ENCODE measurements around the gene TEX29. TPM values are rescaled to one million over a fixed set of nuclear protein-coding genes. Genes with fewer than 3 reads are reported as not detected.

Gene TEX29
- total RNA-seq, 1 experiment from 2014 or later: not detected

DNA sequence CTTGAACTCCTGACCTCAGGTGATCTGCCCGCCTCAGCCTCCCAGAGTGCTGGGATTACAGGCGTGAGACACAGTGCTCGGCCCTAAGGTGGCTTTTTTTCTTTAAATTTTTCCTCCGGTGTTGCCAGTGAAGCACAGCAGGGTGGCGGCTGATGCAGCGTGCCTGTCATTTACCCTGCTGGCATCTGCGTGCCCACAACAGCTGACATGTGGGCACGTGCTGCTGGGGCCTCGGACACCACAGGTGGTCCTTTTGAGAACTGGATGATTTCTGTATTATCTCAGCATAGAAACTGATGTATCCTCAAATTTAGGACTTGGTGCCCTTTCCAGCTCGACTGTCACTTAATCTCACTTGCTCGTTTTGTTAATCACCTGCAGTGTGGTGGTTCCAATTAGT is 31.2 kb upstream of the TEX29 start:
- no peak for DNase-seq (ENCODE audit: low spot score)

DNA sequence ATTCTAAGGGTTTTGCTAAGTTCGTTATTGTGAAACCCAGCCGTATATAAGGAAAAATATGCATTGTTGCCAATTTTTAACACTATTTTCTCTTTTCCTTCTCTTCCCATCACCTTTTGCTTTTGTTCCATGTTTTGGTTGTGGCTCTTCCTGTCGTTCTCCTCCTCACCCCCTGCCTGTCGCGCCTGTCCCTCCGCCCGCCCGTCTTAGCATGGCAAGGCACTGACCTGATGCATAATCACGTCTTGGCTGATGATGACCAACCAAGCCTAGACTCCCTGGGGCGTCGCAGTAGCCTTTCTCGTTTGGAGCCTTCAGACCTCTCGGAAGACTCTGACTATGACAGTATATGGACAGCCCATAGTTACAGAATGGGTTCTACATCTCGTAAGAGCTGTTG is 28.5 kb upstream of the TEX29 start:
- no peak for DNase-seq (ENCODE audit: low spot score)

DNA sequence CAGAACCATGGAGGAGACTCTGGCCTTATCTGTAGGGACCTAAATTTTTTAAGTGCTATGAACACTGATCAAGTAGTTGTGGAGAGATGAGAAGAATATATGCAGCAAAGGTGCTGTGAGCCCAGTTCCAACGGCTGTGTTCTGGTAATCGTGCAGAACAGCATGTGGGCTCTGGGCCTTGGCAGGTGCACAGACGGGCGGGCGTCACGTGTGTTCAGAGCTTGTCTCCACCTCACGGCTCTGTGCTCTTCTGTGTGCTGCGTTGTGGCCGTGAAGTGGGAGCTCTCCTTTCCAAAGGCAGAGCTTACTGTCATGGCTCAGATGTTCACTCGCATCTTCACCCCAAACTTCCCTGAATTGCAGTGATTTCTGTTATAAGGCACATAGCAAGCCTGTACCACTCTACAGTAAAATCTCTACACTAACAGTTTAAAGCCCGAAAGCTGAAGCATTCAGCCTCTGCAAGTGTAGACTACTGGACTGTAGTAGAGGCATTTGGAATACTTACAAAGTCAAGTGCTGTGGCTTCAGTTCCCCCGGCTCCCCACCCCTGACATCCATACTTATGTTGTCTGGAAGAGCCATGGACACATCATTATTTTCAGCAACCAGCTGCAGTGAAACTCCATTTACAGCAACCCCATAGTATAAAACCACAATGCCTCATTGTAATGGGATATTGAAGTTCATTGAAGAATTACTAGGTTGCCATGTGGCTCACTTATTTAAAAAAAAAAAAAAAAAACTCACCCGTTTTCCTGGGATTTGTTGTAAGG is 27.5 kb upstream of the TEX29 start:
- DNase-seq (ENCODE audit: low spot score): no peak

DNA sequence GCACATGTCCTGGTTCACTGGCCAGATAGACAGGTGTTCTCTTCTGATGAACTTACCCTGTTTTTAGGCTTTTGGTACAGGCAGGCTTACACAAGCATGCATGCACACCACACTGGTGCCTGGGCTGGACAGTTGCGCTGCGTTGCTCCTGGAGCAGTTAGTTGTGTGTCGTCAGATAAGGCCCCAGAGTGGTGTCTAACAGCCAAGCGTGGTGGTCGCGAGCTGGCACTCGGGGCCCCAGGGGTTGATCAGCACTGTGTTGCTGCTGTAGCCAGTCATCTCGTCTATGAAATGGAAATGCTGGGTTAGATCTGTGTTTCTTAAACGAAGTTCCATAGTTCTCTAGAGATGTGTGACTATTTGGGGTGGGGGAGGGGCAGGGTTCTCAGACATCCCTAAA is 24.6 kb upstream of the TEX29 start:
- no peak for DNase-seq (ENCODE audit: low spot score)

DNA sequence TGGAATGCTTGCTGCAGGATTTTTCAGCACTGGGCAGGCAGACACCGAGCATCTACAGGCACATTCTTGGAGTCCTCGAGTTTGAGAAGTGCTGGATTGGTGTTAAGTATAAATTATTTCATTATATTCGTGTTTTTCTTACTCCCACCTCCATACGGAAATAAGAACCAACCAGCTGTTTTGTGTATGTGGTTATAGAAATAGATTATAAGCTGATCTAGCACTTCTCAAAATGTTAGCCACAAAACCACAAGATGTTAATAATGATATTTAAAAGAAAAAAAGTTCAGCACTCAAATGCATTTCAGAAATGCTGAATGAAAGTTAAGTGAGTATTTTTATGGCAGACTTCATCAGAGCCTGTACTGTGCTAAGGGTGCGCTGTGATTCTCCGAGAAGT is 24.0 kb upstream of the TEX29 start:
- DNase-seq (ENCODE audit: low spot score): no peak

DNA sequence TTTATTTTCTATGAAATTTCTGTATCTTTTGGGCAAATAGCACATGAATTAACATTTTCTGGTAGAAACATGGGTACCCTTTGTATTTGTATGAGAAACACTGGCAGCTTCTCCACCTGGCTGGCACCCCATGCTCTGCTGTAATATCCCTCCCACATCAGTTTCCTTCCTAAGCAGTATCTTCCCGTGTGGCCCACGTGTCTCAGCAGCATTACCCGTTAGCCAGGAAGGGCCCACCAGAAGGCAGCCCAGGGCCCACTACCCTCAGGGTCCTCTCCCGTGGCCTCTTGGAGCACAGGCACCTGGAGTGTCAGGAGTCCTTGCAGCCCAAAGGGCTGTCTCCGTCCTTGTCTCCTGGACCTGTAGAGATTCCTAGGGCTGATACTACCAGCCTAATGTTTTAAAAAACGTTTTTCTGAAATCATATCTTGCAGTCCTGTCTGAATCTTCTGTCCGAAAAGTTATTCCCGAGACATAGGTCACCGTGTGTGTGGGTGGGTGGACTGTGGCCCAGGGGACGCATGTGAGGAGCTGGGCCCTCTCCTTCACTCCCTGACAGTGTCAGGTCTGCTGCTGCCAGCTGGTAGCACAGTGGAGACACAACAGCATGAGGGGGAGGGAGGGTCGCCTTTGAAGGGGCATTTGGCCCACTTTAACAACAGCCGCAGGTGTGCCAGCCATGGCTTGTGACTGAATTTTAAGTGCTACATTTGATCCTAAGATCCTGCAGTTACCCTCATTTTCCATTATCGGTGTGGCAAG is 22.0 kb upstream of the TEX29 start:
- no peak for DNase-seq (ENCODE audit: low spot score)

DNA sequence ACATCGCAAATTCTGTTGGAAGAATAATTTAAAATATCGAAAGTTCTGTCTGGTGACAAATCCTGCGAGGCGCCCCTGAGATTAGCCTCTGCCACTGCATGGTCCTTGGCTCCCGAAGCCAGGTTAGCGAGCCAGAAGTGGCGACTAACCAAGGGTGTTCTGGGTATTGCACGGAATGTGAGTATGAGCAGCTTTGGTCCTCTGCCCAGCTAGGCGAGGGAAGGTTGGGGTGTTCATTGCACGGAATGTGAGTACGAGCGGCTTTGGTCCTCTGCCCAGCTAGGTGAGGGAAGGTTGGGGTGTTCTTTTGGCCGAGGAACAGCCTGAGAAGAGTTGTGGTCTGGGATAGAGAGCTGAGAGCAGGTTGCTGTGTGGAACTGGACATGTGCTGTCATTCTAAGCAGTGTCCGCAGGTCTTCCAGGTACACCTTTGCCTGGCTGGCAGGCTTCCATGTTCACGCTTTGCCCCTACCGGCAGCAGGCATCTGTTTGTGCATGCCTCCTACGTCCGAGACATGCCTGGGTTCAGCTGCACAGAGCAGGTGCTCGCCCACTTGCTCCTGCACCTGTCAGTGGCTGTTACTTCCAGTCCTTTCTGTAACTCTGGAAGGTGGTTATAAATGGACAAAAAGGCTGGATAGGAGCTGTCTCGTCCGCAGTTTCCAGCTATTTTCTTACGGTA is 18.3 kb upstream of the TEX29 start:
- no peak for DNase-seq (ENCODE audit: low spot score)

DNA sequence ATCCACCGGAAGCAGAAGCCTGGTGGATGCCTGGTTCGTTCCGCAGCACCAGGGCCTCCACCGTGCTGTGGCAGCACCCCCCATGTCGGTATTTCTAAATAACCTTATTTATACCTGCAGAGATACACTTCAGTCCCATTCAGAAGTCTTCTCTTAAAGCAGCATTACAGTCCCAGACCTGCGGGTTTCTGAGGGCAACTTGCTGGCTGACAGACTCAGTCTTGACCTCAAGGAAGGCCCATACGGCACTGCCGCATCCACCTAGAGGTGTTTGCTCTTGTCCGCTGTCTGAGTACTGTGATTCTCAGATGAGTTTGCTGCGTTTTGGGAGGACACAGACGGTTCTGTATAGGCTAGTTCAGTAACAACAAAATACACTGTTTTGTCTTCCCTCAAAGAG is 16.9 kb upstream of the TEX29 start:
- DNase-seq (ENCODE audit: low spot score): no peak

DNA sequence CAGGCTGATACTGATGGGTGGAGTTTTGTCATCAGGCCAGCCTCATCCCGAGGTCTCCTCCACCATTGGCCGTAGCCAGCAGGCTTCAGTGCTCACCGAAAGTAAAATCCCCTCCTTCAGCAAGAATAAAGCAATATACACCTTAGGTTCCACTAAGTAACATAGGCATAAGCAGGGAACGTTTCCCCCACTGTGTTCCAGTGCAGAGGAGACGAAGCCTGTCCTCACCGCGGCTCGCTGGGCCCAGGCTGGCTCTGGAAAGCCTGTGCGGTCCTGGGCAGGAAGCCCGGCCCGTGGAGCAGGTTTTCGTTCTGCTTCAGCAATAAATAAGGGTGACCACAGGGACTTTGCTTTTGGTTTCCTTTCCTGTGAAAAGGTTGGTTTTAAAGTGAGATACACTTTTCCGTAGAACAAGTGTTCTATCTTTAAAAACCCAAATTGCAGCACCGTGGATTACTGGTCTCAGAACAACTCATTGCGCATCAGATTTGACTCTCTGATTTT is 16.3 kb upstream of the TEX29 start:
- DNase-seq (ENCODE audit: low spot score): no peak

DNA sequence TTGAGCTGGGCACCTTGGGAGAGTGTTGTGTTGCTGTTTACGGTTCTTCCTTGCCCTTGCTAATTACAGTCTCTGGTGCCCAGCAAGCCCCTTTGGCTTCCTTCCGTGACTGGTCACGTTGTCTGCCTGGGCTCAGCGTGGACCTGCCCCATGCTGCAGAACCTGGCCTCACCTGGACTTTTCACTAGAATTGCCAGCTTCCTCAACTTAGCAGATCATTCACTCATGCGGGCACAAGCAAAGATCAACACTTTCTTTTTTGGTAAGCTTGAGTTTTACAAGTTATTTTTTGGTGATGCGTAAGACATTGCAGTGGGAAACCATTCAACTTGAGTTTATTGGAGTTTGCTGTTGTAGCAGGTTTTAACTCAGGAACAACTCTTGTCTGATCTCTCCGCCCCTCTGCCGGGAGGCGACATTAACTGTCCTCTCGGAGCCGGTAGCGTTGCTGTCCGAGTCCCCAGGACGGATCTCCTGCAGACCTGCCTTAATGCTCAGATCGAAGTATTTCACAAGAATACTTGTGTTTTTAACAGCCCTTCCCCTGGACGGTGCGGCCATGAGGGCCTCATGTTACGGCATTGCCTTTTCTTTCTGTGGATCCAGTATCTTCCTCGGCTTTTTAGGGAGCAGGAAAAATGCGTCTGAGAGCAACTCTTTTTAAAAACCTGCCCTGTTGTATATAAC is 15.7 kb upstream of the TEX29 start:
- no peak for DNase-seq (ENCODE audit: low spot score)

DNA sequence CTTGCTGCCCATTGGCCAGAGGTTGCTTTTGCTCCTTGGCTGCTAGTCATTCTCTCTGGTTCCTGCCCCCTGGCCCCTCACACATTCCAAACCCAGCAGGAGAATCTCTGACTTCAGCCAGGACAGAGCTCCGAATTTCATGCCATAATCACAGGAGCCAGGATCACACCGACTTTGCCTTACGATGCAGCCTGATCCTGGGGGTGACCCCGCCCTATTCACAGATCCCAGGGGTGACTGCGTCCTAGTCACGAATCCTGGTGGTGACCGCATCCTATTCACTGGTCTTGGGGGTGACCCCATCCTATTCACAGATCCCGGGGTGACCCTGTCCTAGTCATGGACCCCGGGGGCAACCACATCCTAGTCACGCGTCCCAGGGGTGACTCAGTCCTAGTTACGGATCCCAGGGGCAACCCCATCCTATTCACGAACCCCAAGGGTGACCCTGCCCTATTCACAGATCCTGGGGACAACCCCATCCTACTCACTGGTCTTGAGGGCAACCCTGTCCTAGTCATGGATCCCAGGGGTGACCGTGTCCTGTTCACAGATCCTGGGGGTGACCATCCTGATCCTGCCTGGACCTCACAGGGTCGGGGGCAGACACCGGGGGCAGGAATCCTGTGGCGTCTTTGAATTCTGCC is 7.4 kb upstream of the TEX29 start:
- DNase-seq (ENCODE audit: low spot score): no peak

DNA sequence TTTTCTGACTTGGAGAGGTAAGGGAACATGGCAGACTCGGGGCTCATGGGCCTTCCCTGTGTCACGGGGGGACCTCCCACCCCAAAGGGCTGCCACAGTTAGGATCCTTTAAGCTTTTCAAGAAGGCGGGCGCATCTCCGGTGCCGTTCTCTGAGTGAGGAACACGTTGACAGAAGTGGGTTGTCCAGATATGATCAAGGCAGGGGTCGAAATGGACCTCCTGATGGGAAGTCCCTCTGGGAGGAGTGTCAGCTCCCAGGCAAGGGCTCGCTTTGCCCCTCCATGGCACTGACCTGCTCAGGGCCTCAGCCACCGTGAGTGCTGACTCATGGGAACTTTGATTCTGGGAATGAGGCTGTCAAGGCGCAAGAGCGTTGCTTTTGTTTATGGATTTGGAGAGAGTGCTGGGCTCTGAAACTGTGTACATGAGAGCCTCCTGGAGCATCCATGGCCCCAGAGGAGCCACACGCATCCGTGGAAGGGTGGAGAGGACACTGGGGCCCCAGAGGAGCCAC is 6.5 kb upstream of the TEX29 start:
- DNase-seq (ENCODE audit: low spot score): no peak

DNA sequence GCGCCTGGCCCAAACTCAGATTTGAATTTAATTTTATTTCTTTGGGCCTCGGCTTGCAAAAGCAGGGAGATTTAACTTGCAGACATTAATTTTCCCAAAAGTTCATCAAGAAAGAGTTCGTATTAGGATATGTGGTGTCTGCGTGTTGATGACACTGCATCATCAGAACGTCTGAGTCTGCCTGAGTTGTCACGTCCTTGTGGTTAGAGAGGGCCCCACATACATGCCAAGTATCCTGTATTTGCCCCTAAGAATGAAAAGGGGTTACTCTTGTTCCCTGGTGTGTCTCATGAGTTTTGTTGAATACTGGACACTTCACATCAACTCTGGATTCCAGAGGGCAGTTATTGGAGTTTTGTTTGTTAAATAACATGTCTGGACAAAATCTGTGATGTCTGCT is 5.6 kb upstream of the TEX29 start:
- DNase-seq (ENCODE audit: low spot score): no peak

DNA sequence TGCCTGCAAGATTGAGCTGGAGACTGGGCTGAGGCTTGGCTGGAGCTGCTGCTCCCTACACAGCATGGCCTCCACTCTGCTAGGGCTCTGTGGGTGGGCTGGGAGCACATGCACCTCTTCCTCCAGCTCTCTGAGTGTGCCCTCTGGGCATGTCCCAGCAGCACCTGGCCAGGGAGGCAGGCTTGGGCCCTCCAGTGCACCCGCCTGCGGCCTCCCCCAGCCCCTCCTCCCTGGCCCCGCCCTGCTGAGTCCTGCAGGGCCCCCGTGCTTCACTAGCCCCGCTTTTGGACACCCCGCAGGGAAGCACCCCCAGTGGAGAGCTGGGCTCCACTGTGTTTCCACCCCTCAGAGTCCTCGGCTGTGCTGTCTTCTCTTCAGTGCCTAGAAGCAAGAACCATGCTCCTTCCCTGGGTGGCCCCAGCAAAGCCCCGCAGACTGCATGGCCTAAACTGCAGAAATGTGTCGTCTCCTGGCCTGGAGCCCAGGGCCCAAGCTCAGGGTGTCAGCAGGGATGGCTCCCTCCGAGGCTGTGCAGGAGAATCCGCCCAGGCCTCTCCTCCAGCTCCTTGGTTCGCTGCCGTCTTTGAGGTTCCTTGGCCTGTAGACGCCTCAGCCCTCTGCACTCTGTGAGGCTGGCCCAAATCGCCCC is 5.0 kb upstream of the TEX29 start:
- DNase-seq (ENCODE audit: low spot score): no peak

DNA sequence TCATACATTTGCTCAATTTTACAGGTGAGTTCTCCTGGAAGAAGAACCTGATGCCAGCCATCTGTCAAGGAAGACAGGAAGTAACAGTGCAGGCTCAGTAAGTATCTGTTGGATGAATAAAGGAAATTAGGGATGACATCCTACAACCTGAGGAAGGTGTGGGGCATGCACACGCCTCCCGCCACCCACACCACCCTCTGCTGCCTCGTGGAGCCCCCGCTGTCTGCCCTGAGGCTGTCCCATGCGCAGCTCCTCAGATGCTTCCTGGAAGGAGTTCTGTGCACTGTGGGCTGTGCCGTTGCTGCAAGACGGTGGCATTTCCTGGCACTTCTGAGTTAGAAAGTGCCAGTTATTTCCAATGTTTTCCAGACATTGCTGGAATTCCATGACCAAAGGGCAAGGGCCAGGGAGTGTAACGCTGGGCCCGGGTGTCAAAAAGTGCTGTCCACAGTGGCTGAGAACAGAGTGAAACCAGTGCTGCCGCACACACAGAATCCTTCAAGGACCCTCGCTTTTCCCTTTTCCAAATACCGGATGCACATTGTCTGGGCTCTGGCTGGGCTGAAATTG is 4.2 kb upstream of the TEX29 start:
- DNase-seq (ENCODE audit: low spot score): no peak

DNA sequence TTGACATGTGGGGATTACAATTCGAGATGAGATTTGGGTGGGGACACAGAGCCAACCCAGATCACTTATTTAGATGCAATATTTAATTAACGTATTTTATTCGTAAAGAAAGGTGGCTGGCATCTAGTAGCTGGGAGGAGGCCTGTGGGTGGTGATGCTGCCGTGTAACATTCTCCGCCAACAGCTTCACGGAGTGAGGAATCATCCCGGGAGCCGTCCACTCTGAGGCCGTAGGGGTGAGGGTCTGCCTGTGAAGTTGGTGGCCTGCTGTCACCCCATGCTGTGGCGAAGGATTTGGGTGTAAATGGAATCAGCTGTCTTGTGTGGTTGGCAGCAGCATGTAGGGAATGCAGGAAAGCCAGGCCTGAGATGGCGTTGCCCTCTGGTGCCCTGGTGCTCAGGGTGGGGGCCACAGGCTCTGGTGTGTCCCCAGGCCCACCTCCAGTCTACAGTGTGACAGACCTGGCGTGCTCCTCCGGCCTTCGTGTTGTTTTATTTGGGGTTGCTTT is 3.3 kb upstream of the TEX29 start:
- no peak for DNase-seq (ENCODE audit: low spot score)

DNA sequence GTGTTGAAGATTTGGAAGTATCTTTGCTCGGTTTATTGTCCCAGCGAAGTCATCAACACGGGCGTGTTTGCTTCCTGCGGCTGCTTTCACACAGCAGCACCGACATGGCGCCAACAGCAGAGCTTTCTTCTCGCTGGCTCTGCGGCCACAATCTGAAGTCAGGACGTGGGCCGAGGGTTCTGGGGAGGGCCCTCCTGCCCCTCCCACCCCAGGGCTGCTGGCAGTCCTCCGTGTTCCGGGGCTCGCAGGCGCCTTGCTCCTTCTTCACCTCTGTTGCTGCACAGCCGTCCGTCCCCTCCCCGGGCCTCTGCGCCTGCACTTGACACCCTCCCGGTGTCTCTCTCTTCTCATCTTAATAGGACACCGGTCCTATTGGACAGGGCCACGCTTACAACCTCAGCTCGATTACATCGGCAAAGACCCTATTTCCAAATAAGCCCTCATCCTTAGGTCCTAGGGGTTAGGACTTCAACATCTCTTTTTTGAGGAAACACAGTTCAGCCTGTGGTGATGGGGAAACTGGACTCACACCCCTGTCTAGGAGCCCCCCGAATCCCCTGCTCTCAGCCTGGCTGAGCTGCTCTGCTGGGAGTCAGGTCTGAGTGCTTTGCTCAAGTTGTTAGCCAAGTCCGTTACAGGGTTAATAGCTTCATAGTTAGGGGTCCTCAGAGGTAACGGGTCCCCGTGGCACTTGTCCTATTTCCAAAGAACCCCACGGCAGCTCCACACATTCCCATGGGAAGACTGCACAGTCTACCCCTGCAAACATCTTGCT is 2.7 kb upstream of the TEX29 start:
- DNase-seq (ENCODE audit: low spot score): no peak

DNA sequence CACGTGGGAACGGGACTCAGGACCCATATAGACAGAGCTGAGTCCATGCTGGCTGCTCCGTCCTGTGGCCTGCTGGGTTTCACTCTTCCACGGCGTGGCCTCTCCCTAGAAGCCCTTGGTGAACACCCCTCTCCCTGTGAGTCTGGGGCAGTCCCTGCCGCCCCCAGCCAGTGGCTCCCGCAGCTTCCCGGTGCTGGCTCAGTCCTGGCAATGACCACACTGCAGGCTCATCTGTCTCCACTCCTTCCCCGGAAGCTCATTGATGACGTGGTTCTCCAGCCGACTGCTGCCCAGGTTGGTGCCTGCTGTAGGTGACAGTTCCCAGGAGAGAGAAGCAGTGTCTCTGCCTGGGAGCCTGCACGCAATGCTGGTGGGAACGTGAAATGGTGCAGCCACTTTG is 2.1 kb upstream of the TEX29 start:
- DNase-seq (ENCODE audit: low spot score): no peak

DNA sequence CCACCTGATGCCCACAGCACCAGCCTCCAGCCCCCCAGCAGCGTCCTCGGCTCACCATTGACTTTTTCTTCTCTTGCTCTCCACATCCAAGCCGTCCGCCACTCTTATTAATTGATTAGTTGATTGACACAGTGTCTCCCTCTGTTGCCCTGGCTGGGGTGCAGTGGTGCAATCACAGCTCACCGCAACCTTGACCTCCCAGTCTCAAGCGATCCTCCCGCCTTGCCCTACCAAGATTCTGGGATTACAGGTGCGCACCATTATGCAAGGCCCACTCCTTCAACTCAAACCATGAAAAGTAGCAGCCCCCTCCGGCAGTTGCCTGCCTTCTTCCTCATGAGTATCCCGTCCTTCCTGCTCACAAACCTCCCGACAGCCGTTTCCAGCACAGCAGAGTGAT is 921 bp upstream of the TEX29 start:
- DNase-seq (ENCODE audit: low spot score): no peak

Data from H4 (cell line).